Activated CD4-positive, alpha-beta T cell treated with anti-CD3 and anti-CD28 coated beads, Interleukin-2, amount 50 U/mL, for 24 hours (primary cell): ENCODE data around the gene GNA14.
"Not testable (repeated sequence)": the region's sequence is repeated elsewhere in the genome, so short reads cannot be mapped to it uniquely, and the experiment has no call there.

Experiments used
- DNase-seq, 2 donors: peaks; one replicate each; pipeline ENCODE4 v3.0.0-alpha.2; 2020; ENCODE audit warnings: low read depth in 1 of 2, low spot score in 1 of 2

GNA14 gene

GRCh38 chr9:77648234-77649108, at the start of gene GNA14:
Gene GNA14 (minus strand): TSS chr9:77648322. CDS start chr9:77647793, 529 bp downstream.
- no peak for DNase-seq

GRCh38 chr9:77697238-77697984, 49.3 kb upstream of the GNA14 start:
- DNase-seq = no peak

GRCh38 chr9:77690723-77691122, 42.6 kb upstream of the GNA14 start:
- not testable (repeated sequence) for DNase-seq

GRCh38 chr9:77690119-77690518, 42.0 kb upstream of the GNA14 start:
- DNase-seq = not testable (repeated sequence)

- not testable (repeated sequence) for DNase-seq
Measured at GRCh38 chr9:77687737-77688136, 39.6 kb upstream of the GNA14 start.

GRCh38 chr9:77680581-77680980, 32.5 kb upstream of the GNA14 start:
- DNase-seq = no peak

GRCh38 chr9:77679661-77680368, 31.7 kb upstream of the GNA14 start:
- DNase-seq = no peak

- no peak for DNase-seq
Measured at GRCh38 chr9:77679088-77679487, 31.0 kb upstream of the GNA14 start.

- no peak for DNase-seq
Measured at GRCh38 chr9:77677957-77678535, 29.9 kb upstream of the GNA14 start.

- DNase-seq = no peak
Measured at GRCh38 chr9:77677397-77677796, 29.3 kb upstream of the GNA14 start.

GRCh38 chr9:77673941-77674791, 26.0 kb upstream of the GNA14 start:
- no peak for DNase-seq

- DNase-seq = no peak
Measured at GRCh38 chr9:77672183-77672582, 24.1 kb upstream of the GNA14 start.

- DNase-seq = no peak
Measured at GRCh38 chr9:77667151-77667550, 19.0 kb upstream of the GNA14 start.

GRCh38 chr9:77663754-77664153, 15.6 kb upstream of the GNA14 start:
- DNase-seq = no peak

GRCh38 chr9:77661566-77662085, 13.5 kb upstream of the GNA14 start:
- no peak for DNase-seq

GRCh38 chr9:77659926-77660325, 11.8 kb upstream of the GNA14 start:
- no peak for DNase-seq

- no peak for DNase-seq
Measured at GRCh38 chr9:77651203-77651602, 3.1 kb upstream of the GNA14 start.

- DNase-seq = no peak
Measured at GRCh38 chr9:77649109-77649812, 1.1 kb upstream of the GNA14 start.
